HepG2 (cell line): ENCODE results near the gene CEP162. TPM values are rescaled to one million over a fixed set of nuclear protein-coding genes. Genes with fewer than 3 reads are reported as not detected.

Source experiments
- AGO2 ChIP-seq: fragments of 200-400 bp; formaldehyde crosslinking; optimal IDR thresholded peaks from 2 replicates; pipeline ENCODE3; 2017; ENCODE audit warnings: mild to moderate bottlenecking, low read depth, low read length, moderate library complexity
- CBFB ChIP-seq: sonication (generic); formaldehyde crosslinking; IDR thresholded peaks from 2 replicates; pipeline ENCODE4 v1.4.0; 2020; ENCODE audit warnings: missing genetic modification reagents
- EP300 ChIP-seq, 3 experiments: sonication (generic) in 1 of 3; formaldehyde crosslinking in 1 of 3; IDR thresholded peaks; 2 replicates each; pipeline versions ENCODE4 v1.5.1 to v1.6.1; 2011 to 2020; ENCODE audit warnings: low read depth in 2 of 3, low read length in 2 of 3, borderline replicate concordance in 1 of 3, improper control_type of control experiment in 1 of 3, mild to moderate bottlenecking in 1 of 3, missing genetic modification reagents in 1 of 3, moderate library complexity in 1 of 3
- ETV5 ChIP-seq: IDR thresholded peaks from 2 replicates; pipeline ENCODE4 v1.6.1; 2018; ENCODE audit warnings: missing biosample characterization, missing genetic modification reagents, inconsistent platforms, borderline replicate concordance
- HHEX ChIP-seq: IDR thresholded peaks from 2 replicates; pipeline ENCODE4 v1.6.1; 2016; ENCODE audit warnings: control low read depth
- KDM5A ChIP-seq: fragments of 200-600 bp; sonication (generic); IDR thresholded peaks from 2 replicates; pipeline ENCODE4 v1.7.0; 2018; ENCODE audit warnings: antibody characterized with exemption, mild to moderate bottlenecking, low read length, borderline replicate concordance
- PCBP2 ChIP-seq: fragments of 200-400 bp; formaldehyde crosslinking; optimal IDR thresholded peaks from 2 replicates; pipeline ENCODE3; 2018; ENCODE audit warnings: low read length, low read depth; ENCODE audit not compliant: poor library complexity, severe bottlenecking
- XRCC5 ChIP-seq: fragments of 200-400 bp; formaldehyde crosslinking; optimal IDR thresholded peaks from 2 replicates; pipeline ENCODE3; 2017; ENCODE audit warnings: mild to moderate bottlenecking, low read length
- ZNF496 ChIP-seq: sonication (generic); formaldehyde crosslinking; IDR thresholded peaks from 2 replicates; pipeline ENCODE4 v1.8.1; 2023; ENCODE audit warnings: mild to moderate bottlenecking, moderate library complexity, missing genetic modification reagents; ENCODE audit not compliant: insufficient replicate concordance
- ZNF546 ChIP-seq: sonication (generic); formaldehyde crosslinking; conservative IDR thresholded peaks from 2 replicates; pipeline ENCODE4 v1.8.1; 2023; ENCODE audit warnings: mild to moderate bottlenecking, missing genetic modification reagents
- ZNF552 ChIP-seq: sonication (generic); formaldehyde crosslinking; IDR thresholded peaks from 2 replicates; pipeline ENCODE4 v1.9.0; 2022; ENCODE audit warnings: missing genetic modification reagents, mild to moderate bottlenecking, borderline replicate concordance
- ZNF788 ChIP-seq: sonication (generic); formaldehyde crosslinking; IDR thresholded peaks from 2 replicates; pipeline ENCODE4 v1.5.0; 2020; ENCODE audit warnings: mild to moderate bottlenecking, missing genetic modification reagents, borderline replicate concordance
- polyA plus RNA-seq, 8 experiments: library from polyadenylated mRNA; depleted of rRNA in 3 of 8; stranded (reverse) in 7 of 8; unstranded in 1 of 8; fragments of >200 nt; fragmentation: Illumina TruSeq in 4 of 8; extraction: Trizol in 4 of 8; gene quantifications; 2 replicates each; pipeline versions ENCODE4 v1.2.1 to v1.2.3, GENCODE V29; 2011 to 2016; ENCODE audit warnings: low read depth in 4 of 8, missing spikeins in 1 of 8, mixed read lengths in 1 of 8; ENCODE audit not compliant: insufficient read depth in 1 of 8
- total RNA-seq, 5 experiments: library from RNA; depleted of rRNA; stranded (reverse); fragments of >200 nt; fragmentation: Illumina TruSeq; extraction: Trizol; gene quantifications; 2 replicates each; pipeline ENCODE4 v1.2.3, GENCODE V29; 2016; ENCODE audit warnings: low read depth in 1 of 5
- TF ChIP-seq, protein P1 (sequence below): sonication (generic); formaldehyde crosslinking; IDR thresholded peaks from 2 replicates; pipeline ENCODE4 v1.5.1; 2020; ENCODE audit warnings: mild to moderate bottlenecking, missing genetic modification reagents
- TF ChIP-seq, protein P2 (sequence below): IDR thresholded peaks from 2 replicates; pipeline ENCODE4 v1.6.1; 2016; ENCODE audit warnings: missing biosample characterization, missing genetic modification reagents, low read depth
- TF ChIP-seq, protein P3 (sequence below): sonication (generic); formaldehyde crosslinking; IDR thresholded peaks from 2 replicates; pipeline ENCODE4 v1.5.1; 2020; ENCODE audit warnings: mild to moderate bottlenecking, missing genetic modification reagents, moderate library complexity
- TF ChIP-seq, protein P4 (sequence below): sonication (generic); formaldehyde crosslinking; IDR thresholded peaks from 2 replicates; pipeline ENCODE4 v1.8.1; 2023; ENCODE audit warnings: mild to moderate bottlenecking, missing genetic modification reagents

CEP162 gene
- total and polyA plus RNA-seq, 2 of the 13 experiments (the other 11 are each of a cell fraction or from before 2014, with no cell fraction given): 0.50 to 7.9 TPM

DNA sequence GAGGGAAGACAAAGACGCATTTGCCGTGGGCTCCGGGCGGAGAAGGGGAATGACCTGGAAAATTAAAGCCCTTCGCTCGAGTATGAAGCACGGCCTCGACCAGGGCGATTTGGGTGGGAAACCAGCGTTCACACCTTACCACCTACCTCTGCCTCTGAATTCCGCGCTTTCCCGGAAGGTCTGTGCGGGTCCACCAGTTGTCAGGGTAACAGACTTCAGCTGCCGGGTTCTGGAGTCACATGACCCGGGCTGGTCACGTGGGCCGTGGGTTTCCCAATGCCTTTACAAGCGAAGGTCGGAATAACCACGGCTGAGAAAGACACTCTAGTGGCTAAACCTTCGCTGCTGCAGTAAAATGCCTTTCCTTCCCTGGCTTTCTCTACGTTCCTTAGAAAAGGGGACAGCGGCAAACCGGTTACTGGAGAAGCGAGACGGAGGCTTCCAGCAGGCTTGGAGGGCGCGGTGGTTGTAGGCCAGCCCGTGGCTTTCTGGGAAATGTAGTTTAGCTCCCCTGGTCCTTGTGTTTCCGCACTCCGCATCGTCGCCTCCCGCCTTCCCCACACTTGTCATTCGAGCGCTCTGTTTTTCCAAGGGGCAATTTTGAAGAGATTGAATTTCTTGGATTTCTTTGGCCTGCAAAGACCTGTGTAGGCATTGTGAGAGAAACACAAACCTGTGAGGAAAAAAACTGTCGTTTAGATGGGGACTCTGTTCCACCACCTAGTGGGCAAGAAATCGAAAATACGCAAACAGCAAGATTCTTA, at the start of gene CEP162 (continued):
- TF ChIP-seq, protein P1, sequence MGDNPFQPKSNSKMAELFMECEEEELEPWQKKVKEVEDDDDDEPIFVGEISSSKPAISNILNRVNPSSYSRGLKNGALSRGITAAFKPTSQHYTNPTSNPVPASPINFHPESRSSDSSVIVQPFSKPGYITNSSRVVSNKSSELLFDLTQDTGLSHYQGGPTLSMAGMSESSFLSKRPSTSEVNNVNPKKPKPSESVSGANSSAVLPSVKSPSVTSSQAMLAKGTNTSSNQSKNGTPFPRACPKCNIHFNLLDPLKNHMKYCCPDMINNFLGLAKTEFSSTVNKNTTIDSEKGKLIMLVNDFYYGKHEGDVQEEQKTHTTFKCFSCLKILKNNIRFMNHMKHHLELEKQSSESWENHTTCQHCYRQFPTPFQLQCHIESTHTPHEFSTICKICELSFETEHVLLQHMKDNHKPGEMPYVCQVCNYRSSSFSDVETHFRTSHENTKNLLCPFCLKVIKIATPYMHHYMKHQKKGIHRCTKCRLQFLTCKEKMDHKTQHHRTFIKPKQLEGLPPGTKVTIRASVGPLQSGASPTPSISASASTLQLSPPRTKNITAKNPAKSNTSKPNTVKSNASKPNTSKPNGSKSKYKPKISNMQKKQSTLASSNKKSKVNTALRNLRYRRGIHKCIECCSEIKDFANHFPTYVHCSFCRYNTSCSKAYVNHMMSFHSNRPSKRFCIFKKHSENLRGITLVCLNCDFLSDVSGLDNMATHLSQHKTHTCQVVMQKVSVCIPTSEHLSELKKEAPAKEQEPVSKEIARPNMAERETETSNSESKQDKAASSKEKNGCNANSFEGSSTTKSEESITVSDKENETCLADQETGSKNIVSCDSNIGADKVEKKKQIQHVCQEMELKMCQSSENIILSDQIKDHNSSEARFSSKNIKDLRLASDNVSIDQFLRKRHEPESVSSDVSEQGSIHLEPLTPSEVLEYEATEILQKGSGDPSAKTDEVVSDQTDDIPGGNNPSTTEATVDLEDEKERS: no peak
- TF ChIP-seq ETV5: no peak
- TF ChIP-seq AGO2: no peak
- TF ChIP-seq, protein P2, sequence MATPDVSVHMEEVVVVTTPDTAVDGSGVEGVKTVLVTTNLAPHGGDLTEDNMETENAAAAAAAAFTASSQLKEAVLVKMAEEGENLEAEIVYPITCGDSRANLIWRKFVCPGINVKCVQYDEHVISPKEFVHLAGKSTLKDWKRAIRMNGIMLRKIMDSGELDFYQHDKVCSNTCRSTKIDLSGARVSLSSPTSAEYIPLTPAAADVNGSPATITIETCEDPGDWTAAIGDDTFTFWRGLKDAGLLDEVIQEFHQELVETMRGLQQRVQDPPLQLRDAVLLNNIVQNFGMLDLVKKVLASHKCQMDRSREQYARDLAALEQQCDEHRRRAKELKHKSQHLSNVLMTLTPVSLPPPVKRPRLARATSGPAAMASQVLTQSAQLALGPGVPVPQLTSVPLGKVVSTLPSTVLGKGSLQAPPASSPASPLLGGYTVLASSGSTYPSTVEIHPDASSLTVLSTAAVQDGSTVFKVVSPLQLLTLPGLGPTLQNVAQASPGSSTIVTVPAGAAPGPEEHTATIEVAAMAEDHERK (CRISPR knock-in tag): no peak
- no peak for TF ChIP-seq ZNF552 (CRISPR knock-in tag)
- no peak; the same call in 1 of the 2 replicates for TF ChIP-seq ZNF788 (CRISPR knock-in tag)
- no peak for TF ChIP-seq ZNF496 (CRISPR knock-in tag)
- TF ChIP-seq, protein P3, sequence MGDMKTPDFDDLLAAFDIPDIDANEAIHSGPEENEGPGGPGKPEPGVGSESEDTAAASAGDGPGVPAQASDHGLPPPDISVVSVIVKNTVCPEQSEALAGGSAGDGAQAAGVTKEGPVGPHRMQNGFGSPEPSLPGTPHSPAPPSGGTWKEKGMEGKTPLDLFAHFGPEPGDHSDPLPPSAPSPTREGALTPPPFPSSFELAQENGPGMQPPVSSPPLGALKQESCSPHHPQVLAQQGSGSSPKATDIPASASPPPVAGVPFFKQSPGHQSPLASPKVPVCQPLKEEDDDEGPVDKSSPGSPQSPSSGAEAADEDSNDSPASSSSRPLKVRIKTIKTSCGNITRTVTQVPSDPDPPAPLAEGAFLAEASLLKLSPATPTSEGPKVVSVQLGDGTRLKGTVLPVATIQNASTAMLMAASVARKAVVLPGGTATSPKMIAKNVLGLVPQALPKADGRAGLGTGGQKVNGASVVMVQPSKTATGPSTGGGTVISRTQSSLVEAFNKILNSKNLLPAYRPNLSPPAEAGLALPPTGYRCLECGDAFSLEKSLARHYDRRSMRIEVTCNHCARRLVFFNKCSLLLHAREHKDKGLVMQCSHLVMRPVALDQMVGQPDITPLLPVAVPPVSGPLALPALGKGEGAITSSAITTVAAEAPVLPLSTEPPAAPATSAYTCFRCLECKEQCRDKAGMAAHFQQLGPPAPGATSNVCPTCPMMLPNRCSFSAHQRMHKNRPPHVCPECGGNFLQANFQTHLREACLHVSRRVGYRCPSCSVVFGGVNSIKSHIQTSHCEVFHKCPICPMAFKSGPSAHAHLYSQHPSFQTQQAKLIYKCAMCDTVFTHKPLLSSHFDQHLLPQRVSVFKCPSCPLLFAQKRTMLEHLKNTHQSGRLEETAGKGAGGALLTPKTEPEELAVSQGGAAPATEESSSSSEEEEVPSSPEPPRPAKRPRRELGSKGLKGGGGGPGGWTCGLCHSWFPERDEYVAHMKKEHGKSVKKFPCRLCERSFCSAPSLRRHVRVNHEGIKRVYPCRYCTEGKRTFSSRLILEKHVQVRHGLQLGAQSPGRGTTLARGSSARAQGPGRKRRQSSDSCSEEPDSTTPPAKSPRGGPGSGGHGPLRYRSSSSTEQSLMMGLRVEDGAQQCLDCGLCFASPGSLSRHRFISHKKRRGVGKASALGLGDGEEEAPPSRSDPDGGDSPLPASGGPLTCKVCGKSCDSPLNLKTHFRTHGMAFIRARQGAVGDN (CRISPR knock-in tag): peak; percentile 79
- no peak for TF ChIP-seq PCBP2
- TF ChIP-seq XRCC5: no peak
- peak; percentile 71; the same call in 1 of the 2 replicates for TF ChIP-seq ZNF546 (CRISPR knock-in tag)
- TF ChIP-seq CBFB: no peak
- peak; percentile 96 for TF ChIP-seq KDM5A
- TF ChIP-seq HHEX (CRISPR knock-in tag): no peak
- TF ChIP-seq, protein P4, sequence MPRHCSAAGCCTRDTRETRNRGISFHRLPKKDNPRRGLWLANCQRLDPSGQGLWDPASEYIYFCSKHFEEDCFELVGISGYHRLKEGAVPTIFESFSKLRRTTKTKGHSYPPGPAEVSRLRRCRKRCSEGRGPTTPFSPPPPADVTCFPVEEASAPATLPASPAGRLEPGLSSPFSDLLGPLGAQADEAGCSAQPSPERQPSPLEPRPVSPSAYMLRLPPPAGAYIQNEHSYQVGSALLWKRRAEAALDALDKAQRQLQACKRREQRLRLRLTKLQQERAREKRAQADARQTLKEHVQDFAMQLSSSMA: no peak
- no peak for TF ChIP-seq EP300 (IDR thresholded peaks at IDR 0.05; ENCODE audit: low read depth in 2 of 2, low read length in 2 of 2)
- TF ChIP-seq EP300 (CRISPR knock-in tag; IDR thresholded peaks at IDR 0.05; ENCODE audit: borderline replicate concordance): no peak
